IPS-18a (cell line): ENCODE measurements around the gene CCDC73.

Experiments
- H3K27ac ChIP-seq: one replicate; pipeline ENCODE4 v1.5.1; 2013; ENCODE audit warnings: low read length
- H3K27me3 ChIP-seq: one replicate; pipeline ENCODE4 v1.6.1; 2013; ENCODE audit warnings: mild to moderate bottlenecking, low read length; ENCODE audit not compliant: control insufficient read depth, insufficient read depth
- H3K36me3 ChIP-seq: one replicate; pipeline ENCODE4 v1.6.1; 2013; ENCODE audit warnings: low read depth, low read length; ENCODE audit not compliant: control insufficient read depth
- H3K4me1 ChIP-seq: one replicate; pipeline ENCODE4 v1.6.1; 2013; ENCODE audit warnings: low read depth, low read length; ENCODE audit not compliant: control insufficient read depth
- H3K4me3 ChIP-seq: one replicate; pipeline ENCODE4 v1.5.1; 2013; ENCODE audit warnings: low read length
- H3K9ac ChIP-seq: one replicate; pipeline ENCODE4 v1.6.1; 2013; ENCODE audit warnings: mild to moderate bottlenecking, low read length, moderate library complexity
- H3K9me3 ChIP-seq: one replicate; pipeline ENCODE4 v1.6.1; 2013; ENCODE audit warnings: low read depth, low read length; ENCODE audit not compliant: control insufficient read depth

The CCDC73 gene

GRCh38 chr11:32561835-32562234, 232.6 kb downstream of the CCDC73 start:
- H3K4me1 ChIP-seq: no peaks in the 10 kb centered on the region
- no peaks in the 10 kb centered on the region for H3K36me3 ChIP-seq
- H3K27ac ChIP-seq: no peak overlapping the region

GRCh38 chr11:32555895-32556294, 238.6 kb downstream of the CCDC73 start:
- no peaks in the 10 kb centered on the region for H3K36me3 ChIP-seq
- no peaks in the 10 kb centered on the region for H3K27me3 ChIP-seq
- H3K9me3 ChIP-seq: no peaks in the 10 kb centered on the region
- no peaks in the 10 kb centered on the region for H3K4me1 ChIP-seq
- H3K27ac ChIP-seq: no peak overlapping the region
- H3K4me3 ChIP-seq: no peak overlapping the region
- no peak overlapping the region for H3K9ac ChIP-seq

More at GRCh38 chr11:32561835-32562234, 232.6 kb downstream of the CCDC73 start:
- no peaks in the 10 kb centered on the region for H3K9me3 ChIP-seq
- H3K27me3 ChIP-seq: no peaks in the 10 kb centered on the region
- no peak overlapping the region for H3K4me3 ChIP-seq
- H3K9ac ChIP-seq: no peak overlapping the region

- Histone ChIP-seq H3K27me3 (no peaks in the 10 kb centered on the region), H3K4me1 (no peaks in the 10 kb centered on the region), H3K27ac (no peak overlapping the region), H3K9me3 (no peaks in the 10 kb centered on the region), H3K36me3 (no peaks in the 10 kb centered on the region), H3K9ac (no peak overlapping the region), H3K4me3 (no peak overlapping the region)
Observed at GRCh38 chr11:32555091-32555490, 239.4 kb downstream of the CCDC73 start.
